Regular cardiac myocyte (primary cell): ENCODE results near the gene BAAT. TPM values are rescaled to one million over a fixed set of nuclear protein-coding genes. Genes with fewer than 3 reads are reported as not detected.

Experiments
- total RNA-seq: library from RNA; depleted of rRNA; stranded (reverse); fragments of >200 nt; gene quantifications from 2 replicates; pipeline ENCODE4 v1.2.3, GENCODE V29; 2014

The BAAT gene
- total RNA-seq, result under 0.01 and 0.19 TPM in 2 replicates

DNA sequence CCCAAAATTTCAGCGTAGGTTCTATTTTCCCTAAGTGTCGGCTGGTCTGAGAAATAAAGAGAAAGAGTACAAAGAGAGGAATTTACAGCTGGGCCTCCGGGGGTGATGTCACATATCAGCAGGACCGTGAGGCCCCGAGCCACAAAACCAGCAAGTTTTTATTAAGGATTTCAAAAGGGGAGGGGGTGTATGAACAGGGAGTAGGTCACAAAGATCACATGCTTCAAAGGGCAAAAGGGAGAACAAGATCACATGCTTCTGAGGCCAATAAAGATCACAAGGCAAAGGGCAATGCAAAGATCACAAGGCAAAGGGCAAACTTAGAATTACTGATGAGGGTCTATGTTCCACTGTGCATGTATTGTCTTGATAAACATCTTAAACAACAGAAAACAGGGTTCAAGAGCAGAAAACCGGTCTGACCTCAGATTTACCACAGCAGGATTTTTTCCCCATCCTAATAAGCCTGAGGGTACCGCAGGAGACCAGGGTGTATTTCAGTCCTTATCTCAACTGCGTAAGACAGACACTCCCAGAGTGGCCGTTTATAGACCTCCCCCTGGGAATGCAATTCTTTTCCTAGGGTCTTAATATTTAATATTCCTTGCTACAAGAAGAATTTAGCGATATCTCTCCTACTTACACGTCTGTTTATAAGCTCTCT, at the start of gene BAAT:
TSS of gene BAAT (minus strand) at position 134 of the 664 bp plus-strand sequence. CDS start 13,602 bp downstream, outside the sequence.

DNA sequence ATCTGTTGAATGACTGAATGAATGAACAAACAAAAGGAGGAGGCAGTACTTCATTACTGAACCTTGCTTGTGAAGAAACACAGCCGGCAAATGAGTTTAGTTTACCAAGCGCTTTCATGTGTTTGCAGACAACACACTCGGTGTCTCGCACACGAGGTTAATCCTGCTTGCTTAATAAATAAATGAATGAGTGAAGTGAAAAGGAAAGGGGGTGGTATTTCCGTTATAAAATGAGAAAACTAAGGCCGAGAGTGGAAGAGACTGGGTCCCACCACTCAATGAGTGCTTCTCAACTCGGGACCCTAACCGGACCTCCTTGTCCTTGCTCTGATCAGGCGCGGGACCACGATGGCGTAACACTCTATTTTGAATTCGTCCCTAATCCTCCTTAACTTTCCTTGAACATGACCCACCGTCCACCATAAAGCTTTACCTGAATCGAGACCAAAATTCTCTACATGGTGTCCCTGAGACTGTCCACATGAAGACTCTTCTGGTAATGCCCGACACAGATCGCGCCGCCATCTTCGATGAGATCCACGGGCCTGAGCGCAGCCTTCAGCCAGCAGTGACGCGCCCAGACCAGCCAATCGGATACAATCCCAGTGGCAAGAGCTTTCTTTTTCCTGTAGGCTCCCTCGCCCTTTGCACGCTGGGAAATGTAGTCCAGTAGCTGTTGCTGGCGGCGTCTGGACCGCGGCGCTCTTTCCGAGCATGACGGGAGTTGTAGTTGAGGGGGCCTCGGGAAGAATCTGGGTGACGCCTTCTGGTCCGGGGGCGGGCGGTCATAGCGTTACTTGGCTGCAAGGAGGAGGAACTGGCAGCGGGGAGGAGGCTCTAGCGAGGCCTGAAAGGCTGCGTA, 13.5 kb upstream of the BAAT start, which contains the start of the genes MRPL50 and ZNF189:
TSS of gene MRPL50 (minus strand) at position 551 of the 862 bp plus-strand sequence. CDS start at position 525, 26 bp downstream.
TSS of gene ZNF189 (plus strand) at position 784 of the 862 bp plus-strand sequence. CDS start 306 bp downstream, outside the sequence.

Other genes with a start within 250 kb of the BAAT start
- 12.7 and 15.3 TPM in 2 replicates for gene MRPL50, start 13.6 kb upstream of the BAAT start, total RNA-seq
- 15.7 and 20.9 TPM in 2 replicates for gene ZNF189, start 13.8 kb upstream of the BAAT start, total RNA-seq
- not detected in 2 replicates for gene ALDOB, start 50.8 kb upstream of the BAAT start, total RNA-seq
- 31.9 and 32.6 TPM in 2 replicates for gene RNF20, start 148.8 kb upstream of the BAAT start, total RNA-seq
- not detected in 2 replicates for gene PPP3R2, start 210.0 kb upstream of the BAAT start, total RNA-seq